ENCODE data around the gene CHD8. TPM values are rescaled to one million over a fixed set of nuclear protein-coding genes. Genes with fewer than 3 reads are reported as not detected.

The CHD8 gene
- total and polyA plus RNA-seq, 2 of the 13 experiments (the other 11 are each of a cell fraction or from before 2014, with no cell fraction given), result 35.1 to 79.6 TPM

DNA sequence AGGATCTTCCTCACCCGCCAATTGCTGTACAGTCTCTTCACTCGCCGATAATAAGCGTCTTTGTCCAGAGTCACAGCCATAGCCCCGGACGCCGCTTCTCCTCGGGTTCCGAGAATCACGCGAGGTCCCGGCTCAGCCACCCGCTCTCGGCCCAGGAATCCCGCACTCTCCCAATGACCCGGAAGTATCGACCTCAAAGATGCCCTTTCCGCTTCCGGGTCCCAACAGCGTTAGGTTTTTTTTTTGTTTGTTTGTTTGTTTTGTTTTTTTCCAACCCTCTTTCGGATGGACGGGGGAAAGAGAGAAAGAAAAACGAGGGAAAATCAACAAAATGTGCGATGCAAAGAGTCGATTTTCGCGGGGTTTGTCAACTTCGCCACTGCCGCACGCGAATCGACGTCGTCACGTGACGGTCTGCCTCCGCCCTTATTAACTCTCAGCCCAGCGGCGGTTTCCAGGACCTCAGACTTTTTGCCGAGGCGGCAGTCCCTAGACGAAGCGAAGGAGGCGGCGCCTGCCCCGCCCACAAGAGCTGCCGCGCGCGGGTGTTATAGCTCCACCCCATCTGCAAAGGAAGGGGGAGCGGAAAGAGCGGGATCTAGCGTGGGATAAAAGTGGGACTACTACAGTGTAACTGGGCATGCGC is 72.0 kb downstream of the CHD8 start, which contains the start of gene SUPT16H (continued):
- TF ChIP-seq PRPF4 (IDR thresholded peaks at IDR 0.05; ENCODE audit: low read depth, low read length, poor library complexity, severe bottlenecking) (peak; percentile 35), NRL (CRISPR knock-in tag; IDR thresholded peaks at IDR 0.05; ENCODE audit: borderline replicate concordance) (peak; percentile 93), ZNF598 (CRISPR knock-in tag; IDR thresholded peaks at IDR 0.05; ENCODE audit: borderline replicate concordance) (peak; percentile 82; the same call in 1 of the 2 replicates), ZNF670 (CRISPR knock-in tag; IDR thresholded peaks at IDR 0.05; ENCODE audit: borderline replicate concordance) (peak; percentile 86), ZNF317 (CRISPR knock-in tag; IDR thresholded peaks at IDR 0.05) (peak; percentile 64; the same call in 1 of the 2 replicates), TRIM24 (CRISPR knock-in tag; IDR thresholded peaks at IDR 0.05) (no peak), ZNF768 (CRISPR knock-in tag; IDR thresholded peaks at IDR 0.05) (peak; percentile 7), ZNF562 (CRISPR knock-in tag; IDR thresholded peaks at IDR 0.05; ENCODE audit: borderline replicate concordance) (no peak), RFXANK (CRISPR knock-in tag; IDR thresholded peaks at IDR 0.05) (peak; percentile 34; the same call in 1 of the 2 replicates), NCOA2 (CRISPR knock-in tag; IDR thresholded peaks at IDR 0.05) (peak; percentile 38; the same call in 1 of the 2 replicates)
- TF ChIP-seq, protein P1, sequence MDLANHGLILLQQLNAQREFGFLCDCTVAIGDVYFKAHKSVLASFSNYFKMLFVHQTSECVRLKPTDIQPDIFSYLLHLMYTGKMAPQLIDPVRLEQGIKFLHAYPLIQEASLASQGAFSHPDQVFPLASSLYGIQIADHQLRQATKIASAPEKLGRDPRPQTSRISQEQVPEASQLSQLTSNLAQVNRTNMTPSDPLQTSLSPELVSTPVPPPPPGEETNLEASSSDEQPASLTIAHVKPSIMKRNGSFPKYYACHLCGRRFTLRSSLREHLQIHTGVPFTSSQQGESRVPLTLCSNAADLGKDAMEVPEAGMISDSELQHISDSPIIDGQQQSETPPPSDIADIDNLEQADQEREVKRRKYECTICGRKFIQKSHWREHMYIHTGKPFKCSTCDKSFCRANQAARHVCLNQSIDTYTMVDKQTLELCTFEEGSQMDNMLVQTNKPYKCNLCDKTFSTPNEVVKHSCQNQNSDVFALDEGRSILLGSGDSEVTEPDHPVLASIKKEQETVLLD (CRISPR knock-in tag; IDR thresholded peaks at IDR 0.05; ENCODE audit: low read depth), result peak; percentile 31; the same call in 1 of the 2 replicates
- TF ChIP-seq, protein P2, sequence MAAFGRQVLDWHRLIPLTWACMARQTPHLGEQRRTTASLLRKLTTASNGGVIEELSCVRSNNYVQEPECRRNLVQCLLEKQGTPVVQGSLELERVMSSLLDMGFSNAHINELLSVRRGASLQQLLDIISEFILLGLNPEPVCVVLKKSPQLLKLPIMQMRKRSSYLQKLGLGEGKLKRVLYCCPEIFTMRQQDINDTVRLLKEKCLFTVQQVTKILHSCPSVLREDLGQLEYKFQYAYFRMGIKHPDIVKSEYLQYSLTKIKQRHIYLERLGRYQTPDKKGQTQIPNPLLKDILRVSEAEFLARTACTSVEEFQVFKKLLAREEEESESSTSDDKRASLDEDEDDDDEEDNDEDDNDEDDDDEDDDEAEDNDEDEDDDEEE (CRISPR knock-in tag; IDR thresholded peaks at IDR 0.05), result 0 out of 2 replicates have a peak, but pooled peaks have one; percentile 66
- TF ChIP-seq, protein P3, sequence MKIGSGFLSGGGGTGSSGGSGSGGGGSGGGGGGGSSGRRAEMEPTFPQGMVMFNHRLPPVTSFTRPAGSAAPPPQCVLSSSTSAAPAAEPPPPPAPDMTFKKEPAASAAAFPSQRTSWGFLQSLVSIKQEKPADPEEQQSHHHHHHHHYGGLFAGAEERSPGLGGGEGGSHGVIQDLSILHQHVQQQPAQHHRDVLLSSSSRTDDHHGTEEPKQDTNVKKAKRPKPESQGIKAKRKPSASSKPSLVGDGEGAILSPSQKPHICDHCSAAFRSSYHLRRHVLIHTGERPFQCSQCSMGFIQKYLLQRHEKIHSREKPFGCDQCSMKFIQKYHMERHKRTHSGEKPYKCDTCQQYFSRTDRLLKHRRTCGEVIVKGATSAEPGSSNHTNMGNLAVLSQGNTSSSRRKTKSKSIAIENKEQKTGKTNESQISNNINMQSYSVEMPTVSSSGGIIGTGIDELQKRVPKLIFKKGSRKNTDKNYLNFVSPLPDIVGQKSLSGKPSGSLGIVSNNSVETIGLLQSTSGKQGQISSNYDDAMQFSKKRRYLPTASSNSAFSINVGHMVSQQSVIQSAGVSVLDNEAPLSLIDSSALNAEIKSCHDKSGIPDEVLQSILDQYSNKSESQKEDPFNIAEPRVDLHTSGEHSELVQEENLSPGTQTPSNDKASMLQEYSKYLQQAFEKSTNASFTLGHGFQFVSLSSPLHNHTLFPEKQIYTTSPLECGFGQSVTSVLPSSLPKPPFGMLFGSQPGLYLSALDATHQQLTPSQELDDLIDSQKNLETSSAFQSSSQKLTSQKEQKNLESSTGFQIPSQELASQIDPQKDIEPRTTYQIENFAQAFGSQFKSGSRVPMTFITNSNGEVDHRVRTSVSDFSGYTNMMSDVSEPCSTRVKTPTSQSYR (CRISPR knock-in tag; IDR thresholded peaks at IDR 0.05; ENCODE audit: borderline replicate concordance), result no peak
- TF ChIP-seq, protein P4, sequence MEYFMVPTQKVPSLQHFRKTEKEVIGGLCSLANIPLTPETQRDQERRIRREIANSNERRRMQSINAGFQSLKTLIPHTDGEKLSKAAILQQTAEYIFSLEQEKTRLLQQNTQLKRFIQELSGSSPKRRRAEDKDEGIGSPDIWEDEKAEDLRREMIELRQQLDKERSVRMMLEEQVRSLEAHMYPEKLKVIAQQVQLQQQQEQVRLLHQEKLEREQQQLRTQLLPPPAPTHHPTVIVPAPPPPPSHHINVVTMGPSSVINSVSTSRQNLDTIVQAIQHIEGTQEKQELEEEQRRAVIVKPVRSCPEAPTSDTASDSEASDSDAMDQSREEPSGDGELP (IDR thresholded peaks at IDR 0.05; ENCODE audit: borderline replicate concordance, low read depth), result 0 out of 2 replicates have a peak, but pooled peaks have one; percentile 6
- TF ChIP-seq, protein P5, sequence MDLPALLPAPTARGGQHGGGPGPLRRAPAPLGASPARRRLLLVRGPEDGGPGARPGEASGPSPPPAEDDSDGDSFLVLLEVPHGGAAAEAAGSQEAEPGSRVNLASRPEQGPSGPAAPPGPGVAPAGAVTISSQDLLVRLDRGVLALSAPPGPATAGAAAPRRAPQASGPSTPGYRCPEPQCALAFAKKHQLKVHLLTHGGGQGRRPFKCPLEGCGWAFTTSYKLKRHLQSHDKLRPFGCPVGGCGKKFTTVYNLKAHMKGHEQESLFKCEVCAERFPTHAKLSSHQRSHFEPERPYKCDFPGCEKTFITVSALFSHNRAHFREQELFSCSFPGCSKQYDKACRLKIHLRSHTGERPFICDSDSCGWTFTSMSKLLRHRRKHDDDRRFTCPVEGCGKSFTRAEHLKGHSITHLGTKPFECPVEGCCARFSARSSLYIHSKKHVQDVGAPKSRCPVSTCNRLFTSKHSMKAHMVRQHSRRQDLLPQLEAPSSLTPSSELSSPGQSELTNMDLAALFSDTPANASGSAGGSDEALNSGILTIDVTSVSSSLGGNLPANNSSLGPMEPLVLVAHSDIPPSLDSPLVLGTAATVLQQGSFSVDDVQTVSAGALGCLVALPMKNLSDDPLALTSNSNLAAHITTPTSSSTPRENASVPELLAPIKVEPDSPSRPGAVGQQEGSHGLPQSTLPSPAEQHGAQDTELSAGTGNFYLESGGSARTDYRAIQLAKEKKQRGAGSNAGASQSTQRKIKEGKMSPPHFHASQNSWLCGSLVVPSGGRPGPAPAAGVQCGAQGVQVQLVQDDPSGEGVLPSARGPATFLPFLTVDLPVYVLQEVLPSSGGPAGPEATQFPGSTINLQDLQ (CRISPR knock-in tag; IDR thresholded peaks at IDR 0.05), result peak; percentile 96
- TF ChIP-seq, protein P6, sequence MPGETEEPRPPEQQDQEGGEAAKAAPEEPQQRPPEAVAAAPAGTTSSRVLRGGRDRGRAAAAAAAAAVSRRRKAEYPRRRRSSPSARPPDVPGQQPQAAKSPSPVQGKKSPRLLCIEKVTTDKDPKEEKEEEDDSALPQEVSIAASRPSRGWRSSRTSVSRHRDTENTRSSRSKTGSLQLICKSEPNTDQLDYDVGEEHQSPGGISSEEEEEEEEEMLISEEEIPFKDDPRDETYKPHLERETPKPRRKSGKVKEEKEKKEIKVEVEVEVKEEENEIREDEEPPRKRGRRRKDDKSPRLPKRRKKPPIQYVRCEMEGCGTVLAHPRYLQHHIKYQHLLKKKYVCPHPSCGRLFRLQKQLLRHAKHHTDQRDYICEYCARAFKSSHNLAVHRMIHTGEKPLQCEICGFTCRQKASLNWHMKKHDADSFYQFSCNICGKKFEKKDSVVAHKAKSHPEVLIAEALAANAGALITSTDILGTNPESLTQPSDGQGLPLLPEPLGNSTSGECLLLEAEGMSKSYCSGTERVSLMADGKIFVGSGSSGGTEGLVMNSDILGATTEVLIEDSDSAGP (CRISPR knock-in tag; IDR thresholded peaks at IDR 0.05; ENCODE audit: borderline replicate concordance), result peak; percentile 92; the same call in 1 of the 2 replicates
